T-helper 1 cell (primary cell): ENCODE data around the gene AIF1L.
"Not testable (repeated sequence)": the region's sequence is repeated elsewhere in the genome, so short reads cannot be mapped to it uniquely, and the experiment has no call there.

Experiments used
- DNase-seq, 5 donors: peaks; one replicate each; pipeline ENCODE4 v3.0.0-alpha.2; 2012 to 2020

AIF1L gene

GRCh38 chr9:131099845-131100244 lies 3.5 kb downstream of the AIF1L start:
- not testable (repeated sequence) for DNase-seq

- DNase-seq = no peak
Observed at GRCh38 chr9:131100445-131100844, 4.1 kb downstream of the AIF1L start.

- DNase-seq = no peak
Observed at GRCh38 chr9:131101207-131101964, 5.1 kb downstream of the AIF1L start.

- no peak for DNase-seq
Observed at GRCh38 chr9:131103024-131103423, 6.7 kb downstream of the AIF1L start.

GRCh38 chr9:131103535-131103934 lies 7.2 kb downstream of the AIF1L start:
- no peak for DNase-seq

- DNase-seq = no peak
Observed at GRCh38 chr9:131104016-131104740, 7.8 kb downstream of the AIF1L start.

GRCh38 chr9:131105952-131106351 lies 9.6 kb downstream of the AIF1L start:
- no peak for DNase-seq

- DNase-seq = no peak
Observed at GRCh38 chr9:131107760-131108159, 11.4 kb downstream of the AIF1L start.

GRCh38 chr9:131111186-131111853 lies 15.0 kb downstream of the AIF1L start:
- DNase-seq = no peak

- DNase-seq = no peak
Observed at GRCh38 chr9:131111854-131112311, 15.6 kb downstream of the AIF1L start.

GRCh38 chr9:131112374-131113154 lies 16.2 kb downstream of the AIF1L start:
- DNase-seq = no peak

- DNase-seq = no peak
Observed at GRCh38 chr9:131113655-131114054, 17.3 kb downstream of the AIF1L start.

GRCh38 chr9:131114084-131114535 lies 17.8 kb downstream of the AIF1L start:
- DNase-seq = no peak

- not testable (repeated sequence) for DNase-seq
Observed at GRCh38 chr9:131115360-131115742, 19.0 kb downstream of the AIF1L start.

GRCh38 chr9:131116281-131117120 lies 20.2 kb downstream of the AIF1L start:
- no peak for DNase-seq

GRCh38 chr9:131117121-131117761 lies 20.9 kb downstream of the AIF1L start:
- no peak for DNase-seq

- DNase-seq = no peak
Observed at GRCh38 chr9:131117762-131118145, 21.4 kb downstream of the AIF1L start.

GRCh38 chr9:131119600-131119999 lies 23.3 kb downstream of the AIF1L start:
- no peak for DNase-seq

- DNase-seq = no peak
Observed at GRCh38 chr9:131120620-131121228, 24.4 kb downstream of the AIF1L start.

- DNase-seq = no peak
Observed at GRCh38 chr9:131121346-131121745, 25.0 kb downstream of the AIF1L start.

GRCh38 chr9:131122158-131122557 lies 25.8 kb downstream of the AIF1L start:
- no peak for DNase-seq
